Ovary (tissue), 3 donors: ENCODE measurements around the gene FRMPD2.

ENCODE experiments used
- EP300 ChIP-seq: sonication (generic); formaldehyde crosslinking; IDR thresholded peaks from one replicate; pipeline ENCODE4 v1.6.1; 2017; ENCODE audit warnings: antibody characterized with exemption
- POLR2A ChIP-seq: fragments of 450-650 bp; IDR thresholded peaks from one replicate; pipeline ENCODE4 v1.6.1; 2017; ENCODE audit warnings: antibody characterized with exemption, mild to moderate bottlenecking, moderate library complexity
- TF ChIP-seq, protein P1 (sequence below), 3 donors: fragments of 450-650 bp in 2 of 3; fragments of 200-600 bp in 1 of 3; IDR thresholded peaks; one replicate each; pipeline versions ENCODE4 v1.5.1 to v1.8.0; 2016 to 2022; ENCODE audit warnings: antibody characterized with exemption in 3 of 3, mild to moderate bottlenecking in 1 of 3
- donor health status: DM: no; HTN: no; CAD: no.

DNA sequence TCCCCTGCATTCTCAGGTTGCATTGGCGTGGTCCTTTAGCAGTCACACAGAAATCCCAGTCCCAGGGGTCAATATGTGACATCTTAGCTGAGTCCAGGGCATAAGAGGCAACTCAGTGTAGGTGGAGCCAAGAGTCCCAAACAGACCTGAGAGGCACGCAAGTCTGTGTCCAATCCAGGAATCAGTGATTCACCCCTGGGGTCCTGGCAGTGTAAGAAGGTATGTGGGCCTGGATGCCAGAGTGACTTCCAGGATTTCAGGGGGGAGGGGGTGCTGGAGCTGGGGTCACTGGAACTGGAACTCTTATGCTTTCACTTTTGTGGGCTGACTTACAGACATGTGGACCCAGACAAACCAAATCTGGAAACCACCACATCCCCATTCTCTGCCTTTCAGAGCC lies 26.8 kb downstream of the FRMPD2 start:
- no peak for TF ChIP-seq POLR2A
- TF ChIP-seq, protein P1, sequence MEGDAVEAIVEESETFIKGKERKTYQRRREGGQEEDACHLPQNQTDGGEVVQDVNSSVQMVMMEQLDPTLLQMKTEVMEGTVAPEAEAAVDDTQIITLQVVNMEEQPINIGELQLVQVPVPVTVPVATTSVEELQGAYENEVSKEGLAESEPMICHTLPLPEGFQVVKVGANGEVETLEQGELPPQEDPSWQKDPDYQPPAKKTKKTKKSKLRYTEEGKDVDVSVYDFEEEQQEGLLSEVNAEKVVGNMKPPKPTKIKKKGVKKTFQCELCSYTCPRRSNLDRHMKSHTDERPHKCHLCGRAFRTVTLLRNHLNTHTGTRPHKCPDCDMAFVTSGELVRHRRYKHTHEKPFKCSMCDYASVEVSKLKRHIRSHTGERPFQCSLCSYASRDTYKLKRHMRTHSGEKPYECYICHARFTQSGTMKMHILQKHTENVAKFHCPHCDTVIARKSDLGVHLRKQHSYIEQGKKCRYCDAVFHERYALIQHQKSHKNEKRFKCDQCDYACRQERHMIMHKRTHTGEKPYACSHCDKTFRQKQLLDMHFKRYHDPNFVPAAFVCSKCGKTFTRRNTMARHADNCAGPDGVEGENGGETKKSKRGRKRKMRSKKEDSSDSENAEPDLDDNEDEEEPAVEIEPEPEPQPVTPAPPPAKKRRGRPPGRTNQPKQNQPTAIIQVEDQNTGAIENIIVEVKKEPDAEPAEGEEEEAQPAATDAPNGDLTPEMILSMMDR (IDR thresholded peaks at IDR 0.05), result no peak
- no peak for TF ChIP-seq EP300
